HT1080 (cell line): ENCODE measurements around the gene ISG20. TPM values are rescaled to one million over a fixed set of nuclear protein-coding genes. Genes with fewer than 3 reads are reported as not detected.

Experiments used
- DNase-seq: peaks from one replicate; pipeline ENCODE4 v3.0.0-alpha.2; 2015; ENCODE audit warnings: low read depth
- small RNA-seq: library from RNA; depleted of rRNA; stranded (forward); fragments of <200 nt; gene quantifications from one replicate; pipeline ENCODE3, GENCODE V24; 2014
- total RNA-seq: library from RNA; depleted of rRNA; stranded (reverse); fragments of >200 nt; shearing (Covaris generic); gene quantifications from 2 replicates; pipeline ENCODE4 v1.2.3, GENCODE V29; 2014; rRNA removed

The ISG20 gene
- total RNA-seq, 1 experiment from 2014 or later, result 39.1 TPM

DNA sequence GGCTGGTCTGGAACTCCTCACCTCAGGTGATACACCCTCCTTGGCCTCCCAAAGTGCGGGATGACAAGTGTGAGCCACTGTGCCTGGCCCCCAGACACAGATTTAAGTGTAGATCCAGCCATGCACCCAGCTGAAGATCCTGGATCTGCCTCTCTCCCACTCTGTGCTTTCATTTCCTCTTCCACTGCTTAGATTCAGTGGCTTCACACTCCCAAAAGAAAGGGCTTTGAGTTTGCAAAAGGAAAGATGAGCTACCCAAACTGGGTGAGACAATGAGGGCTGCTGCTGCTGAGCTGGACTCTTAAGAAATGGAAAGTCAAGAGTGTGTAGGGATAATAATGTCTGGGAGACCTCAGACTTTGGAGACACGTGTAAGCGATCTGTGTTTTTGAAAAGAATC lies 45.5 kb downstream of the ISG20 start:
- no peak for DNase-seq

DNA sequence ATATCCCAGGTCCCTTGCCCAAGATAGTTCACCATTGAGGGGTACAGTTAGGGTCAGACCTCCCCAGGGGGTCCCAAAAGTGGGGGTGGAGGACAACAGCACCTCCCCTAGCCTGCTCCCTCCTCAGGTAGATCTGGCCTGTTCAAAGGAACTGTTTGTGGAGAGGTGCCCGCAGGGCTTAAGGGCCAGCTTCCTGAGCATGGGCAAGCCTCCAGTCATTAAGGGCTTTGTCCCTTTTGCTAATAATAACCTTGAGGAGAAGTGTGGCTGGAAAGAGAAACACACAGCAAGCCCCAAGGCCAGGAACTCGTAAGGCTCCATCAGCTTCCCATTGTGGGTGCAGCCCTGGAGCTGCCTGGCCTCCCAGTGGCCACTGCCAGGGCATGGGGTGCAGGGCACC lies 47.4 kb downstream of the ISG20 start:
- no peak for DNase-seq

DNA sequence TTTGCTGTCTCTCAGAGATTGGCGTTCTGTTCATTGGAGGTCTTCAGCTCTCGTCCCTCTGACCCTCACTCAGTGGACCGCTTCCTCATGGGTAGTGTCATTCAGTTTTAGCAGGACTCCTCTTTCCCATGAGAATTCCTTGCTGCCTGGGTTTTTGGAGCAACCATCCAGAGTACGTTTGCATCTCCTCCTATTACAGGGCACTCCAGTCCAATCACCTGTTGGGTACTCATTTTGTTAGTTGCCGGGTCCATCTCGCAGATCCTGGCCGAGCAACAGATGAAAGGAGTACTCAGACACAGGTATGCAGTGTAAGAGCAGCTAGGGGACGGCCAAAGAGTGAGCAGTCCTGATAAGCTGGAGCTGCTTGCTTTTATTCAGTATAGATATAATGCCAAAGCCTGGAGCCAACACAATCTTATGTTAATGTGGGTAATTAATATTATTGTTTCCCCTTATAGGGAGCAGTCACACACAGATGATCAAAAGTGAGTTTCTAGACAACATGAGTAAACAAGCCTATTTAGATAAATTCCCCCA lies 49.6 kb downstream of the ISG20 start:
- no peak for DNase-seq

DNA sequence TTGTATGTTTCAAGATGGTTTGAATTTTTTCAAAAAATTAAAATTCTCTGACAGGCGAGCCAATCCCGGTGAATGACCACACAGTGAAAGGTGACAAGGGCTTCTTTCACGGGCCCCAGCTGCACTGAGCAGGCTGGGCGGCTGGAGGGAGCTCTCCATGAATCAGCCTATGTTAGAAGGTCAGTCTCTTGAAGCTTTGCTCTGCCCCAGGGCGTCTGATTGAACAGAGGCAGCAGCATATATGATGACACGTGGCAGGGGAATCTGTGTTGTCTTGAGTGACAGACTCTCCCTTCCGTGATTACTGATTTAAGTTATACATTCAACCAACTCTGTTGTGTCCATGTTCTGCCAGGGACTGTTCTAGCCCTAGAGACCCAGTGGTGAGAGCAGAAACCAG lies 51.5 kb downstream of the ISG20 start:
- no peak for DNase-seq

DNA sequence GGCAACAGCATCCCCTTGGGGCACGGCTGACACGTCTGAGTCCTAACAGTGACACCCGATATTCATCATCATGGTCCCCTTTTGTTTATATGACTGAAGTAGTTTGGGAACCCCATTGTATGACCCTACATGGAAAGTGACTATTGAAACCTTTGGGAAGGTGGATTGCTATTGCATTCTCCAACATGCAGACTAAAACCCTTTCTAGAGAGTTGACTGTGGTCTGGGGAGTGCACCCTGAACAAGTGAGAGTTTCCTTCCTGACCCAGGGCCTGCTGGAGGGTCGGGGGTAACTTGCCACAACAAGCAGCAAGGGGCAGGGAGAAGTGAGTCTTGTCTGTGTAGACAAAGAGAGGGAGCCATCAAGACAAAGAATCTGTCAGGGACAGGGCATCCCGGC lies 54.4 kb downstream of the ISG20 start:
- no peak for DNase-seq

DNA sequence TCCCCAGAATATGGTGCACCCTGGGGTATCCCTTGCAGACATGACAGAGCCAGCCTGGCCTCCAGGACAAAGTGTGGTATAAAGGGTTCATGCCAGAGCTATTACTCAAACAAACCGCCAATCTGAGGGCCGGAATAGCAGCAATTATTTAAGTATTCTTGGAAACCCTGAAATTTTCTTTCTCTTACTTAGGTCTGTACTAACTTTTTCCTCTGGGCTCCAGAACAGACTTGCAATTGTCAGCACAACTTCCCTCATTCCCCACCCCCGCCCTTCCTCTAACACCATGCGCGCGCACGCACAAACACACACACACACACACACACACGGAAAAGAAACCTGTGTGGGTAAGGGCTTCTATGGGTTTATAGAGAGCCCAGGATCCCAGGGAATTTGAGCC lies 56.3 kb downstream of the ISG20 start:
- peak; percentile 21 for DNase-seq

DNA sequence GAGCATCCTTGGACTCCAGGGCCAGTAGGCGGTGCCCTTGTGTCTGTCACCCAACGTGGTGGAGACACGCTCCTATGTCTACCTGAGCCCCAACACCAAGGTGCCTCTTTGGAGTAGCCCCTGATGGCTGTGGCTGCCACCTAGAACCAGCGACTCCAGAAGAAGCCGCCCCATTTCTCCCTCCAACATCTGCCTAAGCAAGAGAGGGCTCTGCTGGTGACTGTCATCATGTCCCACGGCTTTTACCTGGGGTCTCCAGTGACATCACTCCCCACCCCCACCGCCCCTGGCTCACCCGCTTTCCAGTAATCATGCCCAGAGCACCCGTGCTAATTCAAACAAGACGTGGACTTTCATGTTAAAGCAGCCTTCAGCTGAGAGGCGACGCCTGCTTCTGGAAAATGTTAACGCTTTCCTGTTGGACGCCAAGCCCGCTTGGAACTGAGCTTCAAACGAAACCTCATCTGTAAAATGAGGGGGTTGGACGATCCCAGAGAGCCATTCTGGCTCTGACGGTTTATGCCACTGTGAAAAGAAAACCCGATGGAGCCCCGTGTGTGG lies 57.0 kb downstream of the ISG20 start:
- DNase-seq, result no peak

DNA sequence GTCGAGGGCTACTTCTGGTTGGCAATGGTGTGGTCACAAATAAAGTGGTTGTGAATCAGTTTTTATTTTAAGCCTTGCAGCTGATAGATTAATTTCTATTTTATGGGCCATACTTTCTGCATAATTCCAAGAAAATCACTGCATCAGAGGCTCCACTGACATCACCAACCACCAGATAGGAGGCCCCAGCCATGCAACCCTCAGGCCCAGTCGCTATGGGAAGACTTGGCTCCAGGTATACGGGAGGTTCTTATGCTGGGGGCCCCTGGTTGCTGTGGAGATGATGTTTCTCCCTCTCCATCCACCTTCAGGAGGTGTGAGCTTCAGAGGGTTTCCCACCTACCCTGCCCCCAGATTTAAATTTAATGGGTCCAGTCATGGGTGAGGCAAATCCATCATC lies 57.4 kb downstream of the ISG20 start:
- DNase-seq, result no peak

DNA sequence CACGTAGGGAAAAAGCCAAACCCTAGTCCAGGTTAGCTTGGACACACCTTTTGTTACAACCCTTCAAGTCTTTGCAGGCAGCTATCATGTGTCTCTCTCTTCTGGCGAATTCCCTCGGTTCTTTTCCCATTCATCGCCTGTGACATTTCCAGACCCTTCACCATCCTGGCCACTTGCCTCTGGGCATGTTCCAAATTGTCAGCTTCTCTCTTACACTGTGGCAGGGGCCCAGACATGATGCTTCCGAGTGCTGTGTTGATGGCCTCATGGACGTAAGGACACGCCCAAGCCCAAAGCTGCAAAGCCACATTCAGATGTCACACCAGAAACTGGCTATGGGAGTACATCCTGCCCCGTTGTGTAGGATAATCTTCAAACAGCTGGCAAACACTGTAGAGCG lies 58.5 kb downstream of the ISG20 start:
- no peak for DNase-seq

DNA sequence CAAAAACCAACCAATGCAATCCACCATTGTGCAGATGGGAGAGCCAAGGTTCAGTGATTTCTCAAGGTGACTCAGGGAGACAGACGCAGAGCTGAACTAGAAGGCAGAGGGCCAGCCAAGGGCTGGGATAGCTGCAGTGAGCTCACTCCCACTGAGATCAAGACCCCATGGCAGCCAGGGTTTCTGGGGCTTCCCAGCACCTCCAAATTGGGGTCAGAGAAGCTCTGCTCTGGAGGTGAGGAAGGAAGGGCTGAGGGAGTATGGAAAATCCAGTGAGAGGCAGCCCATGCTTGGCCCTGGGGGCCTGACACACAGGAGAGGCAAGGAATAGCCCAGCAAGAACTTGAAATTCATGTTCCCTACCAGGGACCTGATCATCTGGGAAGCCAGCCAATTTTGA lies 61.0 kb downstream of the ISG20 start:
- DNase-seq, result no peak

DNA sequence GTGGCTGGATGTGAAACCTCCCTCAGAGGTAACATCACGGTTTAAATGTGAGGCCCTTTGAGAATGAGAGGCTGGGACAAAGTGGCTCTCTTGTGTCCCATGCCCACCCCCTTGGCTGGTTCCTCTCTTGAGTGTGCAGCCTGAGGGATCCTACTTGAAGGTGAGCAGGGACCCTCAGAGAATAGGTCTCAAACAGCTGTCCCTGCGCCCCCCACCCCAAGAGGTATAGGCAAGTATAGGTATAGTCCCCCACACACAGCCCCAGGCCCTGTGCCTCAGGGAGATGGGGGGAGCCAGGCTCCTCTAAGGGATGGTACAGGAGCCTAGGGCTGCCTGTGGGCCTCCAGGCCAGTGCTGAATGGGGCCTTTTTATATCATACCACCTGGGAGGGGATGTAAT lies 61.9 kb downstream of the ISG20 start:
- no peak for DNase-seq

DNA sequence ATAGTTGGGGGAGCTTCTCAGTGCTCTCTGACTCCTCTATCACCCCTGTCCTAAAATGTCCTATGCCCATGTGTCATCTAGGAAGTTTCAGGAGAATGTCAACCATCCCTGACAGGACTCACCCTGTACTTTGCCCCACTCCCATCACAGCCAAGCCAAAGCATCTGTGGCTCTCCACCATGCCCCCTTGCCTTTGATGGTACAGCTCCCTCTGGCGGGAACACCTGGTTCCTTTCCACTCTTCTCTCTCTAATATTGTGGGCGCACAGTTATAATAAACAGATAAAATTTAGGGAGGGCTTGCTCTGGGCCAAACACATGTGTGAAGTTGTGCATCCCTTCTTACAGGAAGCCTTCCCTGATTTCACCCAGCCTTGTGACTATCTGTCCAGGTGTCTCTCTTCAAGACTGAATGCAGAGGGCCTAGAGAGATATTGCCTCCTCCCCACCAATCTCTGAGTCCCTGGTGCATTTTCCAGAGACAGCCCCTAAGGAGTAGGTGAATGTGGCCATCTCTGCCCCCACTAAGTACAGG lies 62.8 kb downstream of the ISG20 start:
- no peak for DNase-seq

DNA sequence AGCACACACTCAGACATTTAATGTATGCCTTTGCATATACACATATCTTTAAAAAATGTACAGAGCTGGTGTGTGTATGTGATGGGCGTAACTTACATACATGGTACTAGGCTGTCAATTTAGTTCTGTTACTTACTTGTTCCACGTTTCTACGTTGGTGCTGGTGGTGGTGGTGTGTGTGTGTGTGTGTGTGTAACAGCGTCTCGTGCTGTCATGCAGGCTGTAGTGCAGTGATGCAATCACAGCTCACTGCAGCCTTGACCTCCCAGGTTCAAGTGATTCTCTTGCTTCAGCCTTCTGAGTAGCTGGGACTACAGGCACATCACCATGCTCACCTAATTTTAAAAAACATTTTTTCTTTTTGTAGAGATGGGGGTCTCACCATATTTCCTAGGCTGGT lies 64.2 kb downstream of the ISG20 start:
- no peak for DNase-seq

DNA sequence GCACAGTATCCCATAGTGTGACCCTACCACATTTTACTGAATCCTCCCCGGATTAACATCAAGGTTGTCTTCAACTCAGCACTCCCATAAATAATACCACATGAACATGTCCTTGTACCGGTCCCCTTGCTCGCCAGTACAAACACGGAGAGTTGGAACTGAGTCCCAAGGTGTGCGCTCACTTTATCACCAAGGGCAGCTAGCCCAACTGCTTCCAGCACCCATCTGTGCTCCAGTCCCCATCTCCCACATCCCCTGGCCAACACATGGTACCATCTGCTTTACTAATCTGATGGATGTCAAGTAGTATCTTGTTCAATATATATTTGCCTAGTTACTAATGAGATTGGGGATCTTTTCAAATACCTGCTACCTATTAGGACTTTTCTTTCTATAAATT lies 64.7 kb downstream of the ISG20 start:
- no peak for DNase-seq

DNA sequence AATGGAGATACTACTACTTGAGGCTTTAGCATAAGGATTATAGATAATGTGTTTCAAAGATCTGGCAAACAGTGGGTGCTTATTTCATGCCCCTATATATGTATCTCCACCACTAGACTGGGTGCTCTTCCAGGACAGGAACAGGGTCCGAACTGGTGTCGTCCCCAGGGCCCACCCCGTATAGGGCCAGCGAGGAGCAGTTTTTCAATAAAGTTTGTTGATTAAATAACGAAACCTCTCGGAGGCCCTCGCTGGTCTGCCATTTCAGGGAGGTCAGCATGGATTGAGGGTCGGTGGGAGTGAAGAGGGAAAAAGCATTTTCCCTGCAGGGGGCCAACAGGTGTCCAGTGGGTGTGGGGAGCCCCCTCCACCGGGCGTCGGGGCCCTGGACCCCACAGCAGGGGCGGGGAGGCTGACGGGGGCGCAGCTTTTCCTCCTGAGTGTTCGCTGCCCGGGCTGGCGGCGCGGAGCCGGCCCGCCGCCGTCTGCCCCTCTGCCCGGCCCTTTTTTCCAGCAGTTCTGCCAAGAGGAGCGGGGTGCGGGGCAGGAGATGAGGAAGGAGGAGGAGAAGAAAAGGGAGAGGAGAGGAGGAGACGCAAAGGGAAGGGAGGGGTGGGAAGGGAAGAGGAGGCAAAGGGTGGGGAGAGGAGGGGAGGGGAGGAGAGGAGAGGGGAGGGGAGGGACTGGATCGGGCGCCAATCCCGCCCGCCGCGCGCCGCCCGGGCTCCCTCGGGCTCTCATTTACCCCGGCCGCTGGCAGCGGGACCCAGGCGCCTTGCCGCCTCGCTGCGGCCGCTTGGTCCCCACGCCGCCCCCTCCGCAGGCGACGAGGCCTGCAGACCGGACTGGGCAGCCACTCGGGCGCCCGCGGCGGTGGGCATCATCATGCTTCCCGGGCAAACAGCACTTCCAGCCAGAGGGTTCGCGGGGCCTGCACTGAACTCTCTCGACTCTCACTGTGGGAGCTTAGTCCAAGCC lies 66.3 kb downstream of the ISG20 start:
- no peak for DNase-seq

DNA sequence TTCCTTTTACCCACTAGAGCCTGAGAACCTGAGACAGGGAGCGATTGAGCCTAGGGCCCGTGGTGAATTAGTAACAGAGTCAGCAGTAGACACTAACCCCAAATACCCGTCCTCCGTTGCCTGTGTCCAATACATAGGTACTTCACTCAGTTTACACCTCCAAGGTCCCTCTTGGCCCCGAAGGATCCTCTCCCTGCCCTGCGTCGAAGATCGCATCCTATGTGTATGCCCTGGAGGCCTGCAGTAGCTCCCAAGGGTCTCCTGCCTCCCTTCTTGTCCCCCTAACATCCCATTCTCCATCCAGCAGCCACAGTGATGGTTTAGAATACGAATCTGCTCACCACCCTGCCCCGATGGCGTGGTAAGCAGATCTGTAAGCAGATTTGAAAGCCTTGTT lies 67.0 kb downstream of the ISG20 start:
- no peak for DNase-seq

Small RNAs within 50 kb of the gene (small RNA-seq; reads per million reads assigned to genes)
- gene MIR1179, result not detected
- not detected for gene MIR7-2

Other genes with a start within 250 kb of the ISG20 start
- 65.1 and 65.6 TPM in 2 replicates for gene MRPL46, start 171.6 kb upstream of the ISG20 start, total RNA-seq
- 88.6 and 94.7 TPM in 2 replicates for gene MRPS11, start 171.3 kb upstream of the ISG20 start, total RNA-seq
- gene DET1, start 92.3 kb upstream of the ISG20 start, total RNA-seq, result 4.8 and 7.3 TPM in 2 replicates
- 137 and 162 TPM in 2 replicates for gene AEN, start 17.7 kb upstream of the ISG20 start, total RNA-seq
- gene ACAN, start 164.4 kb downstream of the ISG20 start, total RNA-seq, result 0.27 and 0.37 TPM in 2 replicates